DND-41 (cell line): ENCODE measurements around the gene ANKHD1.
"Not testable (repeated sequence)": the region's sequence is repeated elsewhere in the genome, so short reads cannot be mapped to it uniquely, and the experiment has no call there.

Experiments used
- ATAC-seq: fragments of 200-7000 bp; cut with Tn5 transposase; 3 replicates; pipeline ENCODE4 v1.9.1; 2021; ENCODE audit warnings: low read depth; ENCODE audit not compliant: insufficient read depth
- DNase-seq: peaks from one replicate; pipeline ENCODE4 v3.0.0-alpha.2; 2020
- H2AFZ ChIP-seq: 2 replicates; pipeline ENCODE4 v1.6.0; 2012; ENCODE audit warnings: low read depth, low read length
- H3K27ac ChIP-seq: 2 replicates; pipeline ENCODE4 v1.5.1; 2012; ENCODE audit warnings: low read length, inconsistent platforms
- H3K27me3 ChIP-seq: fragments of 200-600 bp; sonication (generic); 2 replicates; pipeline ENCODE4 v1.6.0; 2012; ENCODE audit warnings: low read length, mild to moderate bottlenecking, inconsistent platforms; ENCODE audit not compliant: insufficient read depth, poor library complexity
- H3K36me3 ChIP-seq: 2 replicates; pipeline ENCODE4 v1.5.1; 2012; ENCODE audit warnings: low read length, inconsistent platforms; ENCODE audit not compliant: insufficient read depth
- H3K4me1 ChIP-seq: 2 replicates; pipeline ENCODE4 v1.5.1; 2012; ENCODE audit warnings: mild to moderate bottlenecking, low read length; ENCODE audit not compliant: insufficient read depth
- H3K4me2 ChIP-seq: 2 replicates; pipeline ENCODE4 v1.6.0; 2012; ENCODE audit warnings: mild to moderate bottlenecking, moderate library complexity, low read length, inconsistent platforms; ENCODE audit not compliant: insufficient read depth
- H3K4me3 ChIP-seq, 2 experiments: fragments of 200-600 bp in 1 of 2; shearing (Covaris generic) in 1 of 2; 2 replicates each; pipeline ENCODE4 v1.5.1; 2012 to 2016; ENCODE audit warnings: inconsistent platforms in 2 of 2, low read length in 2 of 2, mild to moderate bottlenecking in 2 of 2, low read depth in 1 of 2, moderate library complexity in 1 of 2
- H3K79me2 ChIP-seq: 2 replicates; pipeline ENCODE4 v1.6.0; 2012; ENCODE audit warnings: low read length, inconsistent platforms; ENCODE audit not compliant: insufficient read depth
- H3K9ac ChIP-seq: 2 replicates; pipeline ENCODE4 v1.6.0; 2012; ENCODE audit warnings: low read depth, mild to moderate bottlenecking, inconsistent platforms, low read length, moderate library complexity
- H3K9me3 ChIP-seq: 2 replicates; pipeline ENCODE4 v1.5.1; 2012; ENCODE audit warnings: low read length, moderate library complexity, mild to moderate bottlenecking, inconsistent platforms; ENCODE audit not compliant: insufficient read depth, severe bottlenecking
- H4K20me1 ChIP-seq: 2 replicates; pipeline ENCODE4 v1.6.0; 2012; ENCODE audit warnings: low read length; ENCODE audit not compliant: insufficient read depth
- CTCF ChIP-seq: IDR thresholded peaks from 2 replicates; pipeline ENCODE4 v1.5.1; 2012; ENCODE audit warnings: borderline replicate concordance, low read length, moderate library complexity, mild to moderate bottlenecking; ENCODE audit not compliant: poor library complexity, severe bottlenecking; ENCODE audit errors: extremely low read depth
- EZH2 ChIP-seq: IDR thresholded peaks from 3 replicates; pipeline ENCODE4 v1.6.1; 2012; ENCODE audit warnings: borderline replicate concordance, low read depth, mild to moderate bottlenecking, moderate library complexity, low read length, inconsistent platforms; ENCODE audit not compliant: severe bottlenecking

ANKHD1 gene

GRCh38 chr5:140429724-140430123, 28.1 kb downstream of the ANKHD1 start:
- TF ChIP-seq CTCF (no peak), EZH2 (no peak)
- no peak overlapping the region for H3K4me2 ChIP-seq
- H3K9me3 ChIP-seq = peaks cover 2% of the 10 kb centered on the region
- no peak overlapping the region for H3K9ac ChIP-seq
- H3K27me3 ChIP-seq = no peaks in the 10 kb centered on the region
- H3K4me1 ChIP-seq = no peaks in the 10 kb centered on the region
- H3K79me2 ChIP-seq = peaks cover 82% of the 10 kb centered on the region
- no peak for ATAC-seq
- no peak overlapping the region for H3K27ac ChIP-seq
- peaks cover 12% of the 10 kb centered on the region for H3K36me3 ChIP-seq
- DNase-seq = no peak
- H3K4me3 ChIP-seq = no peak overlapping the region
- peaks cover 38% of the 10 kb centered on the region for H4K20me1 ChIP-seq
- no peak overlapping the region for H2AFZ ChIP-seq

- no peak overlapping the region for H3K4me2 ChIP-seq
- DNase-seq (no peak), ATAC-seq (no peak)
- no peaks in the 10 kb centered on the region for H3K9me3 ChIP-seq
- H3K36me3 ChIP-seq = peaks cover 16% of the 10 kb centered on the region
- H3K4me3 ChIP-seq = no peak overlapping the region
- peaks cover 84% of the 10 kb centered on the region for H3K79me2 ChIP-seq
- H2AFZ ChIP-seq = no peak overlapping the region
- TF ChIP-seq EZH2 (no peak), CTCF (no peak)
- no peak overlapping the region for H3K27ac ChIP-seq
- no peaks in the 10 kb centered on the region for H3K27me3 ChIP-seq
- peaks cover 47% of the 10 kb centered on the region for H4K20me1 ChIP-seq
- H3K4me1 ChIP-seq = no peaks in the 10 kb centered on the region
- H3K9ac ChIP-seq = no peak overlapping the region
These were observed 30.6 kb downstream of the ANKHD1 start for GRCh38 chr5:140432212-140432611.

GRCh38 chr5:140432916-140433315, 31.3 kb downstream of the ANKHD1 start:
- Histone ChIP-seq H3K27ac (no peak overlapping the region), H3K27me3 (no peaks in the 10 kb centered on the region), H3K4me2 (no peak overlapping the region), H3K4me3 (no peak overlapping the region), H3K36me3 (peaks cover 21% of the 10 kb centered on the region), H3K79me2 (peaks cover 82% of the 10 kb centered on the region), H3K9me3 (no peaks in the 10 kb centered on the region), H3K4me1 (no peaks in the 10 kb centered on the region), H2AFZ (no peak overlapping the region), H4K20me1 (peaks cover 47% of the 10 kb centered on the region), H3K9ac (no peak overlapping the region)
- ATAC-seq (no peak), DNase-seq (no peak)
- TF ChIP-seq EZH2 (no peak), CTCF (no peak)

GRCh38 chr5:140457368-140457767, 55.7 kb downstream of the ANKHD1 start:
- H3K27me3 ChIP-seq, H3K27ac ChIP-seq, H2AFZ ChIP-seq, H3K4me3 ChIP-seq, H3K9ac ChIP-seq, DNase-seq, H3K79me2 ChIP-seq, H3K4me1 ChIP-seq, H4K20me1 ChIP-seq, ATAC-seq, H3K9me3 ChIP-seq, H3K4me2 ChIP-seq: not testable (repeated sequence)
- H3K36me3 ChIP-seq = peaks cover 38% of the 10 kb centered on the region
